Activated T-helper 9 cell treated with anti-CD3 and anti-CD28 coated beads, Interleukin-2, amount 50 U/mL, for 16 hours (primary cell): Measurements from ENCODE around the gene CCNT1.

Experiments
- DNase-seq: peaks from one replicate; pipeline ENCODE4 v3.0.0-alpha.2; 2020; ENCODE audit warnings: low read depth

CCNT1 gene

GRCh38 chr12:48640854-48641253 lies 75.7 kb downstream of the CCNT1 start:
- no peak for DNase-seq

- DNase-seq: no peak
Measured at GRCh38 chr12:48640428-48640827, 76.1 kb downstream of the CCNT1 start.
